GM12891 (cell line): ENCODE results near the gene ADTRP.

ENCODE experiments used
- POLR2AphosphoS5 ChIP-seq: IDR thresholded peaks from 2 replicates; pipeline ENCODE4 v1.6.1; 2011; ENCODE audit warnings: low read depth, low read length, control low read depth
- POU2F2 ChIP-seq: IDR thresholded peaks from 2 replicates; pipeline ENCODE4 v1.6.1; 2011; ENCODE audit warnings: low read depth, mild to moderate bottlenecking, control low read depth, low read length, moderate library complexity
- TAF1 ChIP-seq: IDR thresholded peaks from 2 replicates; pipeline ENCODE4 v1.6.1; 2011; ENCODE audit warnings: low read depth, low read length, control low read depth

- TF ChIP-seq TAF1 = no peak
- no peak for TF ChIP-seq POLR2AphosphoS5
- TF ChIP-seq POU2F2 = no peak
Measured at GRCh38 chr6:11813606-11814005, 35.0 kb upstream of the ADTRP start.
